GM18951 (cell line): ENCODE data around the gene TRNT1.

Experiments
- POLR2A ChIP-seq: IDR thresholded peaks from 4 replicates; pipeline ENCODE4 v1.6.1; 2011; ENCODE audit warnings: mild to moderate bottlenecking; ENCODE audit not compliant: insufficient read length, insufficient read depth; ENCODE audit errors: extremely low read depth
- in situ Hi-C: fragments of 300-500 bp; cut with MboI; formaldehyde crosslinking; loops from one replicate; pipeline ENCODE4 v1.12.0; 2022; ENCODE audit warnings: low sequenced_read_pairs, mixed read lengths, inconsistent platforms; ENCODE audit not compliant: unreplicated experiment

Gene TRNT1

DNA sequence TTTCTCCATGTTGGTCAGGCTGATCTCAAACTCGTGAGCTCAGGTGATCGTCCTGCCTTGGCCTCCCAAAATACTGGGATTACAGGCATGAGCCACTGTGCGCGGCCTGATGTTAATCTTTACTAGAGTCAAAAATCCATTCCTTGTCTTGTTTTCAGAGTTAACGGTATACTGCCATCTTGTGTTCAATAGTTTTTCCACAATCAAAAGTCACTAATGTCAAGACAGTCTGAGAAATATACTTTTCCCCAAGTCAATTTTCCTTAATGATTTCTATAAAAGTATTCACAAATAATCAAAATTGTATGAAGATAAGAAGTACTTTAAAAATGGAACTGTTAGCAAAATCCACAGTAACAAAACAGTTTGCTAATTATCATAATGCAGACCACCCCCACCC lies 44.3 kb downstream of the TRNT1 start:
- in situ Hi-C loops = no loop called here
- TF ChIP-seq POLR2A = no peak

DNA sequence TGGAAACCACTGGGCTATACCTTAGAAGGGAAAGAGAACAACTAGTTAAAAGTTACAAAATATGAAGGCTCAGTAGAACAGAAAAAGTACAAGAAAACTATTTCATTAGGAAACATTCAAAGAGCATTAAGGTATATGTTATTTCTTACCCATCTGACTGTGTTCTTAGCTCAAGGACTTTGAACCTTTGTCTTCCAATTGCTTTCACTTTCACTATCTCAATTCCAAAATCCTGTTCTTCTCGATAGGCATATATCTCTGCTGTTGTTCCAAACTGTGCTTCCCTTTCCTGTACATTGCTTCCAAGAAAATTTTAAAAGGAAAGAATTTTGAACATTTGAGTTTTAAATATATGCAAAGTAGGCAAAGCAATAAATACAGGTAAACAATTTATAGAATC lies 45.9 kb downstream of the TRNT1 start:
- TF ChIP-seq POLR2A = no peak
- in situ Hi-C loops = no loop called here

DNA sequence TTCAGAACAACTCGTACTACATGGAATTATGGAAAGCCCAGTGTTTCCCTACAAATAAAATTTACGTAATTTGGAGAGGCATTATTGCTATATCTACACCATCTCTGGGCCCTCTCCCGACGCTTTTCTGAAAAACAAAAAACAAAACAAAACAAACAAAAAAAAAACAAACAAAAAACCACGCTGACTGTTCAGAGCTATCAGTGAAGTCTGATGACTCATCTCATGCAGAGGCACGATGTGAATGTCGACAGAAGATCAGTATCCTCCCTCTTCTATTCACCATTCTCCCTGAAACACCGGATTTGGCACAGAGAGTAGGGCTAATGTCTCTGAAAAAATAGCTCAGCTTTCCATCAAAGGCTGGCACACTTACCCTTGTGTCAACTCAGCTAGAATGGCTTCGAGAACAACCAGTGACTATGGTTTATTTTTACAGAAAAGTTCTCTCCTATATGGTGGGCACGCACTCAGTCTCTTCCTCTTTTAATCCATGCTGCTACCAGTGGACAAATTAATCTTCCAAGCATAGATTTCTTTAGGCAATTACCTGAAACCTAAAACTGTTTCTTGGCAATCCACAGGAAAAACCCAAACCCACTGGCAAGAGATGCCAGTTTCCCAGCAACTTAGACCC lies 51.2 kb downstream of the TRNT1 start:
- TF ChIP-seq POLR2A = no peak
- in situ Hi-C loops = no loop called here

DNA sequence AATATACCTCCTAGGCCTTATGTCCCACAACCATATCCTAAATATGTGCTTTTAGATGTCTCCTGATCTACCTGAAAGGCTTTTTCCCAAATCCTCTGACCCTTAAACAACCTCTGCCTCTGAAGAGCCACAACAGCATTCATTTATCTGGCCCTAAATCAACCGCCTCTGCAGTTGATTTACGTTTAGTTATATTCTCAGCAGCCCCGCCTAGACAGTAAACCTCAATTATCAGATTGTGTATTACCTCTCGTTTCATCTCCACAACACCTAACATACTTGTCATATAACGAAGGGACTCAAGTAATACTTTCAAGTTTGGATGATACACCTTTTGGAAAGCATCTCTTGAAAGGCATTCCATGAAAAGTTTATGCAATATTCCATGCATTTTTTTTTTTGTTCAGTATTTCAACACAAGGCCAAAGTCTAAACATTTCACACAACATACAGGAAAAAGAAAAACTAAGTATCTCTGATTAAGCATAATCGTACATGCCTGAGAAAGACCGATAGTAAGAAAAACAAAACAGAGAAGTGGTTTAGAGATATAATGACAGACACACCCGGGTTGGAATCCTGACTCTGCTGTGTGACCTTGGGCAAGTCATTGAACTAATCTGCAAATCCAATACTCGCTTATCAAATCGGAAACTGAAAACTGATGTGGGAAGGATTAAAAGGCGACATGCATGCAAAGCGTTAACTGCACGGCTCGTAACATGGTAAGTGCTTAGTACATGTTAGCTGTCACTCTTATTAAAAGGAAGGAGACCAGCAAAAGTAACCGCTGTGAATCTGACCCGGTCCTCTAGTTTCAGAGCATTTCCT lies 52.0 kb downstream of the TRNT1 start:
- no peak for TF ChIP-seq POLR2A
- in situ Hi-C loops = no loop called here

- TF ChIP-seq POLR2A = peak; percentile 76
- in situ Hi-C loops = no loop called here
Observed at GRCh38 chr3:3179407-3180094, 52.8 kb downstream of the TRNT1 start, which contains the start of gene CRBN. TSS of gene CRBN (minus strand) at chr3:3179691. CDS start at chr3:3179687, 4 bp downstream.

- in situ Hi-C loops = no loop called here
- TF ChIP-seq POLR2A = no peak
Observed at GRCh38 chr3:3180456-3180855, 53.7 kb downstream of the TRNT1 start.

- in situ Hi-C loops = no loop called here
- TF ChIP-seq POLR2A = no peak
Observed at GRCh38 chr3:3184876-3185275, 58.1 kb downstream of the TRNT1 start.

DNA sequence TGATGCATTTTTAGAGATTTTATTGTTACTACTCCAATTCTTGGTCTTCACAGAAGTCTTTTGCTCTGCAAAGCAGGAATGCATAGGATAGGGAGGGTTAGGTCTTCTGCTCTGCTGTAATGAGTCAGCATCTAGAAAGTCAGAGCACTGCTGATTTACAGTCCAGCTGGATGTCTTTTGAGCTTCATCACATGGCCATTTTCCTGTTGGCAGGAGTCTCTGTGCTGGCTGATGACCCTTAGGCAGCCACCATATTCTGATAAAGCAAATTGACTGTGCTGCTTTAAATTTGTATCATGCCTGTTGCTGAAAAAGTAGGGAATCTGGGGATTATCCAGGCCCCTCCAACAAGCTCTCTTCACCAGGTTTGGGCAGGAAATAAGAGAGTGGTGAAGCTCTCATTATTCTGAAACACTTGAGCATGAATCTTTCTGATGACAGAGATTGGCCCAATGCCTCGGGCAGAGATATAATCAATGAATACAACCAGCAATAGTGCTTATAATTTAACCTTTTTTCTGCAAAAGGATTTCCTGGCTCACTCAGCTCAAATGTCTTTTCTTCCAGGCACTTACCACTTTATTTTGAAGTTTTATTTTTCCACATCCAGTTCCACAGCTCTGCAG lies 62.5 kb downstream of the TRNT1 start:
- no peak for TF ChIP-seq POLR2A
- in situ Hi-C loops = no loop called here

GRCh38 chr3:3189961-3190360 lies 63.2 kb downstream of the TRNT1 start:
- in situ Hi-C loops = no loop called here
- no peak for TF ChIP-seq POLR2A

GRCh38 chr3:3191675-3192285 lies 65.0 kb downstream of the TRNT1 start:
- in situ Hi-C loops = no loop called here
- TF ChIP-seq POLR2A = no peak

GRCh38 chr3:3192286-3192675 lies 65.5 kb downstream of the TRNT1 start:
- in situ Hi-C loops = no loop called here
- no peak for TF ChIP-seq POLR2A

- TF ChIP-seq POLR2A = no peak
- in situ Hi-C loops = no loop called here
Observed at GRCh38 chr3:3194861-3195260, 68.1 kb downstream of the TRNT1 start.
